OCI-LY7 (cell line): ENCODE results near the gene SLC10A7.
A peak's percentile ranks its signal among the peaks of the same experiment; 100 is the strongest.

Source experiments
- CTCF ChIP-seq: fragments of 200-600 bp; sonication (generic); conservative IDR thresholded peaks from 2 replicates; pipeline ENCODE4 v1.5.1; 2014; ENCODE audit warnings: mild to moderate bottlenecking, antibody characterized with exemption, low read length, moderate library complexity, mixed read lengths
- EZH2phosphoT487 ChIP-seq: fragments of 200-600 bp; sonication (generic); IDR thresholded peaks from 2 replicates; pipeline ENCODE4 v1.6.1; 2018; ENCODE audit warnings: low read depth, borderline replicate concordance, mild to moderate bottlenecking, mixed run types, antibody characterized with exemption, low read length, moderate library complexity, mixed read lengths

GRCh38 chr4:146340798-146341197, 180.9 kb downstream of the SLC10A7 start:
- TF ChIP-seq EZH2phosphoT487 (no peak), CTCF (peak; percentile 83)
